GM18499 (cell line): ENCODE data around the gene AIFM2.
"Not testable (repeated sequence)": the region's sequence is repeated elsewhere in the genome, so short reads cannot be mapped to it uniquely, and the experiment has no call there.

Experiments used
- ATAC-seq: cut with Tn5 transposase; IDR thresholded peaks from one replicate; pipeline ENCODE4 v1.9.1; 2021; ENCODE audit warnings: moderate number of reproducible peaks; ENCODE audit not compliant: insufficient read depth, unreplicated experiment

AIFM2 gene

DNA sequence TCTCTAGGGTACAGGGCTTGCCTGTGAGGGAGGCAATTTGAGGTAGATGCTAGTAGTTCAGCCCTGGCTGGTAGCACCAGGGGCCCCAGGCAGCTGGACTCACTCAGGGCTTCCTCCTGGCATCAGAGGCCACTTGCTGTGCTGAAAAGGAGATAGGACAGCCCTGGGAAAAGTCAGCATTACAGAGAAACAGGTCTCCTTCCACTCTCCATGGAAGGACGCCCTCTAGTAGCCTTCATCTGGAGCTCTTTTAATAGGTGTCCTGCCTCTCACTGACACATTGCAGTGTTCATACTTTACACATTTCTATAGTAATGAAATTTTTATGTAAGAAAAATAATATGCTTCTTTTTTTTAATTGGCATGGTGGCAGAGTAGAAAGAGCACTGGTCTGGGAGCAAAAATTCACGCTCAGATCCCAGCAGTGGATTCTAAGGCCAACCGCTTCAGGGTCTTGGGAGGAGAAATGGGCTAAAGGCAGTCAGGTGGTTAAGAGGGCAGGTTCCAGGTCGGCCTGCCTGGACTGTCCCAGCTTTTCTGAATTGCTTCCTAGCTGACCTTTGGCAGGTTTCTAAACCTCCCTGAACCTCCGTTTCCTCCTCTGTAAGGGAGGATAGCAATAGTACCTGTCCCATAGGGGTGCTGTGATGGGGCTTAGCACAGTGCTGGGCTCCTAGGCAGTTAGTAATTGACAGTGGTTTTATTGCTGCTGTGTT is 35.8 kb downstream of the AIFM2 start:
- no peak for ATAC-seq

DNA sequence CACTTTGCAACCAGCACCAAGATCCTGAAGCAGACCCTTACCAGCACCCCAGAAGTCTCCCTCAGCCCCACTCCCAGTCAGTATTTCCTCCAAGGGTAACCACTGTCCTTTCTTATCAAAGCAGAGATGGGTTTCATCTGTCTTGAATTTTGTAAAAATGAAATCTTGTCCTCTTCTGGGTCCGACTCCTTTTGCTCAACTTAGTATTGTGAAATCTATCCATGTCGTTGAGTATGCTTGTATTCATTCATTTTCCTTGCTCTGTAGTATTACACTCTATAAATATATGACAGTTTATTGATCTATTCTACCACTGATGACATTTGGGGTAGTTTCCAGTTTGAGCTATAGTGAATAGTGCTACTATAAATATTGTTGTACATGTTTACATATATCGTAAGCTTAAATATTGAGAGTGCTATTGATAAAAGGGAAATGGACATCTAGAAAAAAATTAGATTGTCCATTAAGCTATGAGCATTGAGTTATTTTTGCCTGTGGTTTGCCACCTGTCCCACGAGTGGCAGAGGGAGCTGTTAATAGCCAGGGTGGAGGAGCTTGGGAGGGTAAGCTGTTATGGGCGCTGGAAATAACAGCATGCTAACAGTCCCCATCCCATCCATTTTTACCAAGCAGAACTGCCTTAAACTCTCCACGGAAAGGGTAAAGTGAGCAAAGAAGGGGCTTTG is 36.5 kb downstream of the AIFM2 start:
- ATAC-seq: no peak

DNA sequence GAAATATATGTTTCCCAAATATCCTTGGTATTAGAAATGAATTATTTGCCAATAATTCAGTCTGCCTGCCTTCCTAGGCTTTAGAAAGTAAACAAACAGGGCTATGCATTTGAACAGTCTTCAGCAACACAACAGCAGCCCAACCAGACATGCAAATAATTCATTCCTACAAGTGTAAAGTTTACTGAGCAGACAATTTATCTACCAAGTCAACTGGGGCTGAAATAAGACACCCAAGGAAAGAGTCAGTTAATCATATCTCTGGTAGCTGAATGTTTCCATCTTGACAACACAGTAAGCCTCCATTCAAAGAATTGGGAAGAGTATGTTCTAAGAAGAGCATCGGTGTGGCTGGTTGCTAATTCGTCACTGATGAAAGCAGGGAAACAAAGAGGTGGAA is 38.4 kb downstream of the AIFM2 start:
- ATAC-seq: no peak

DNA sequence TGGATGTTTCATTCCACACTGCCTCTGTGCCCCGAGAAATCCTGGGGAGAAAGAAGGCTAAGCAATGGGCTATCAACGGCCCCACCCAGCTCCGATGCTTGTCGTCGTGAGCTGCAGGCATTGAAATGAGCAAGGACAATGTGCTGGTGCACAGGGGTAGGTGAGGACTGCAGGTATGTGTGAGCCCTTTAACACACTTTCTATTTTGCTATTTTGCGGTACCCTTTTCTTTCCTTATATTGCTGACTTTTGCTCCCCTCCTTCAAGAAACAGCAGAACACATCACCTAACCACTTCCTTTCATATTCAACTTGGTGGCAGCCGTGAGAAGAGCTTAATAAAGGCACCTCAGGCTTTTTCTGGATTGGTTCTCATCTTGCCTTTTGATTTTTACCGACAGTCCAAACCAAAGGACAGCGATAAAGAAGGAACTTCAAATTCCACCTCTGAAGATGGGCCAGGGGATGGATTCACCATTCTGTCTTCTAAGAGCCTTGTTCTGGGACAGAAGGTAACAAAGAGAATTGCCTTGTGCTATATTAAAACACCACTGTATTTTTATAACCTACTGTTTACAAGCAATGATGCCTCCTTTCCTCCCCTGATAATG is 39.2 kb downstream of the AIFM2 start:
- no peak for ATAC-seq

DNA sequence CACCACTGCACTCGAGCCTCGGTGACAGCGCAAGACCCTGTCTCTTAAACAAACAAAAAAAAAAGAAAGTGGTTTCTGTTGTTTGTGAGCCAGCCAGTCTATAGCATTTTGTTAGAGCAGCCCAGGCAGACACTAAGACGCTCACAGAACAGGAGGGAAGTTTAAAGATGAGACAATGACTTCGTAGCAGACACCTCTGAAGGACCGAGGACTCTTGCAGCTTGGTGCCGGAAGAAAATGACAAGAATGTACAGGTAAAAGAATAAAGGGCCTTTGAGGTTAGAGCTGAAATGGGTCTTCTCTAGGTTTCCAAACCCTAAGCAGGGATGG is 40.3 kb downstream of the AIFM2 start:
- ATAC-seq: no peak

DNA sequence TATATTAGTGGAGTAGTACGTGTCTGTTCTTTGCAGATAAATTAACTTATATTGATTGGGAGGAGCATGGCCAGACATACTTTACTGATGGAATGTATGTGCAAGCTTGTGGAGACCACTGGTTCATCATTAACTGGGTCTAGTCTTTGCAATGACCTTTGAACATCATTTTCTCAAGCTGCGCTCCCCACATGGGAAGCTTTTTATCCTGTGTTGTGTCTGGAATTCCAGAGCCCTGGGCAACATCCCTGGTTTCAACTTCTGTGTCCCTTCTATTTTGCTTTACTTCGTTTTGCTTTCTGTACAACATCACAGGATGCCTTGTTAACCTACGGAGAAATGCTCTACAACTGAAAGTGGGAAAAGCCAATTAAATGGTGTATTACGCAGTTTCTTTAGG is 41.7 kb downstream of the AIFM2 start:
- no peak for ATAC-seq

DNA sequence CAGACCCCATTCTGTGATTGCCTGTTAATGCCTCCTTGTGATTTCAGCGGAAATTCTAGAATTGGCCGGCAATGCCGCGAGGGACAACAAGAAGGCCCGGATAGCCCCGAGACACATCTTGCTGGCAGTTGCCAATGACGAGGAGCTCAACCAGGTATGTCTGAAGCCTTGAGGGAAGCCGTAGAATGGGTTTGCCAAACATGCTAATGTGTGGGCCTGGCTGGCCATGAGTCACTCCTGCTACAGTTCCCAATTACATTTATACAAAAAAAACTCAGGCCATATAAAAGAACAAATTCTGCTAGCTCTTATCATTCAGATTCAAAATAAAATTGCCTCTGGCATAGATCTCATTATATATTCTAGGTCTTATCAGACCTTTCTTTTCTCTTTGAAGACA is 42.6 kb downstream of the AIFM2 start:
- ATAC-seq: no peak

DNA sequence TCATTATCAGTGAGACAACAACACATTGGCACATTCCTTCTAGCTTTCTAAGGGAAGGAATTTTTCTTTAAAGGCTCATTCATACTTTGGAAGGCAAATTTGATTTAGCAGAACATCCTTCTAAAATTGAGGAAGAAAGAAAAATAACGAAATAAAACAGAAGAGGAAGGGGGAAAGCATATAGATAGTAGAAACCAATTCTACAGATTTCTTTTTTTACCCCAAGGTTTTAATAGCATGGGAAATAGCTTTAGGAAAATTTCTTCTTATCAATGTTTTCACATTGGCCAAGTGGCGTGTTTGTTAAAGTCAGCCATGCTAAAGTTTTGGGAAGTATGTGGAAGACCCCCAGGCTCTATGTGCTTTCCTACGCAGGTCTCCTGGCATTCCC is 44.3 kb downstream of the AIFM2 start:
- ATAC-seq: no peak

DNA sequence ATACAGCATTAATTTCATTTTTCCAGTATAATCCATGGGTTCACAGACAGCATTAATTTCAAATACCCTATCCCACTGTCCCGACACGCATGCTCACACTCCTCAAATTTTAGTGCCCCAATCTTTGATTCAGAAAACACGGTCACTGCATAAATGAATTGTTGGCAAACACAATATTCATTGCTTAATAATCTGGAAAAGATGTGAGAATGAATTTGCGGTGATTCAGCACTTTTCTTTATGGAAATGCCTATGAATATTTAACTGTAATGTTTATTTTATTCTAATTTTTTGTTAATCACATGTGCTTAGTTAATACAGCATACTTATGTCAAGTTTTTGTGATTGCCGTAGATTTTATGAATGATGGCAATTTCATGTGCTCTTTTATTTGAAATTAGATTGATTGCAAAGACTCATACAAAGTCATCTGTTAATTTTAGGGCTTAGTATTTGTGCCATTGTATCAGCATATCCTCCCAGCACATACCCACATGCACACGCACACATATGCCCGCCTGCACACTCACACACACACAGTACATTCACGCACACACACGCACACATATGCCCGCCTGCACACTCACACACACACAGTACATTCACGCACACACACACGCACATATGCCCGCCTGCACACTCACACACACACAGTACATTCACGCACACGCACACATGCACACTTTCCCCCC is 44.9 kb downstream of the AIFM2 start:
- no peak for ATAC-seq

DNA sequence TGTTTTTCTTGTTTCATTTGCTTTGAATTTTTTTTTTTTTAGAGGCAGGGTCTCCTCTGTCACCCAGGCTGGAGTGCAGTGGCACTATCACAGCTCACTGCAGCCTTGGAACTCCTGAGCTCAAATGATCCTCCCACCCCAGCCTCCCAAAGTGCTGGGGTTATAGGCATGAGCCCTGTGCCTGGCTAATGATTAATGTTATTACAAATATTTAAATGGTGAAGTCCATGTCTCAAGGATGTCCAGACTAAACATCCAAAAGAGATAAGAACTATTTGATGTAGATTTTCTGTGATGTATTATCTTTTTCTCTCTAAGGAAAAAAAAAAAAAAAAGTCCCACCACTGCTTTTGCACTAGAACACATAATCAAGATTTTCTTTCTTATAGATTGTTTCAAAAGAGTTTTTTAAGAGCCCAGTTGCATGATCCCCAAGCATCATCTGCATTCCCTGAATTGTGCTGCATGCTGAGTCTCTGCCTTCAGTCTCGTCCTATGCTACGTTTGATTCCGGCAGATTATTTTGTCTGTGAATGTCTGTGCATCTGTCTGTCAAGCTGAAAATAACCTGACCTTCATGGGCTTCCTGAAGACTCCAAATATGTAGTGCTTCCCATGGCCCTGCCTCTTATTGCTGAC is 46.5 kb downstream of the AIFM2 start:
- no peak for ATAC-seq

DNA sequence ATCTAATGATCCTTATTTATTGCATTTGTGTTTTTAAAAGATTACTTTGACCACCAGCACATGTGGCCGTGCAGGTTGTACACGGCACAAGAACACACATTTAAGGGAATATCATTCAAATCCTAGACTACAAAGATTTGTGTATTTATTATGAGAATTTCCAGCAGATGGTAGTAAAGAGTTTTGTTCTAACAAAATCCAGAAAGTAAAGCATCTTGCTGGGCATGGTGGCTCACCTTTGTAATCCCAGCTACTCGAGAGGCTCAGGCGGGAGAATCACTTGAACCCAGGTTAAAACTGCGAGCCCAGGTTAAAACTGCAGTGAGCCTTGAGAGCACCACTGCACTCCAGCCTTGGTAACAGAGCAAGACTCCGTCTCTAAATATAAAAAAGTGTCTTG is 48.4 kb downstream of the AIFM2 start:
- no peak for ATAC-seq

DNA sequence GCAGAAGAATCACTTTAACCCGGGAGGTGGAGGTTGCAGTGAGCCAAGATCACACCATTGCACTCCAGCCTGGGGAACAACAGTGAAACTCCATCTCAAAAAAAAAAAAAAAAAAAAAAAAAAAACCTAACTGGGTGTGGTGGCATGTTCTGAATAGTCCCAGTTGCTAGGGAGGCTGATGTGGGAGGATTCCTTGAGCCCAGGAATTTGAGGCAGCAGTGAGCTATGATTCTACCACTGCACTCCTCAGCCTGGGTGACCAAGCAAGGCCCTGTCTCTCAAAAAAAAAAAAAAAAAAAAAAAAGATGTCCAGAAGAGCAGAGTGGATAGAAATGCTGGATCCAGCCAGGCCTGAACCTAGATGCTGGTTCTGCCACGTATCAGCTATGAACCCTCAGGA is 51.8 kb downstream of the AIFM2 start:
- ATAC-seq: not testable (repeated sequence)

DNA sequence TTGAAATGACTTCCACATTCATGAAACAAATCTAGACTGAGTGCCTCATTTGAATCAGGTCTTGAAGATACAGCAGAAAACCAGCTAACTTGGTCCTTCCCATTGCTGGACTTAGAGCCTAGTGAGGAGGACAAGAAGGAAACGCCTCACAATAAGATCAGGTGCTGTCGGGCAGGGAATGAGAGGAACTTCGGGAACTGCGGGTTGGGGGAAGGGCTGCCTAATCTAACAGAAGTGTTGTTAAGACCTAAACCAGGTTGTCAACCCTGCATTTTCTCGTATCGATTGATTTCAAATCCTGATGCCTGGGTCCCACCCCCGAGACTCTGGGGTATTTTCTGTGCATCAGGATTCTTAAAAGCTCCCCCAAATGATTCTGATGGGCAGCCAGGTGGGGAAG is 53.7 kb downstream of the AIFM2 start:
- ATAC-seq: no peak

DNA sequence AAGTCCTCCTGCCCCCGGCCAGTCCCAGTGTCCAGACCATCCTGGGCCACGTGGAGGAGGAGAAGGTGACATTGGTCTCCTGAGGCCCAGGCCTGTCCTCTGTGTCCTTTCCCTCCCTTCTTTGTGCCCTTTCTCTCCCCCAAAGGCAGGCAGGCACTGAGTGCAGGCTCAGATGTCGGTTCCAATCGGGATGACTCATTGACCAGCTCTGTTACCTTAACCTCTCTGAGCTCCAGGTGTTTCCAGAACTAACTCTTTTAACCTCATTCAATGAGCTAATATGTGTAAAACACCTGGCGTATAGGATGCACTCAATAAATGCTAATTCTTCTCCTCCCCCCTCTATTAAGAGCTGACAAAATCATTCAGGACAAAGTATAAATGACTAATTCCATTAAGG is 54.3 kb downstream of the AIFM2 start:
- ATAC-seq: no peak

DNA sequence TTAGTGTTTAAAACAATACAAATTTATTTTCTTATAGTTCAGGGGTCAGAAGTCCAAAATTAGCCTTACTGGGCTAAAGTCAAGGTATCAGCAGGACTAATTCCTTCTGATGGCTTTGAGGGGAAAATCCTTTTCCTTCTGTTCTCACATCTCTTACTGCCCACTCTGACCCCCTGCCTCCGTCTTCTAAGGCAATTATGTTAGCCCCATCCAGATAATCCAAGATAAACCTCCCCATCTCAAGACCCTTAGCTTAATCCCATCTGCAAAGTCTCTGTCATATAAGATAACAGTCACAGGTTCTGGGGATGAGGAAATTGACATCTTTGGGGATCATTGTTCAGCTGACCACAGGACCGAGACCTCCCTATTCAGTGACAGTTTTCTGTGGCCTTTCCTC is 57.7 kb downstream of the AIFM2 start:
- ATAC-seq: no peak

DNA sequence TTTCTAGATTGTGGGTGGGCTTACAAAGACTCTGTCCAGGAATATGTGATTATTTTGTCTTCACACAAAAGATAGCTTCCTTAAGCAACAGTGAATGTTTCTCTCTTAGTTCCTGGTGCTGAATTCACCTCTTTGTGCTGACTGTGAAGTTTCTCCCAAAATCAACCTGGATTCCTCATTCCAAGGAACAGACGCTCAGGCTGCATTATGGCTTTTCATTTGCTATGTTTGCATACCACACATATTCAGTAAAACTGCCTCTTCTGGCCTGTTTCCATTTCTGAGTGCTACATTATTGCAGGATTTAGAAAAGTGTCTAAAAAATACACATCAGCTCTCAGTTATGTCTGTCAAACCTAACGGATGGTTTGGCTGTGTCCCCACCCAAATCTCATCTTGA is 58.5 kb downstream of the AIFM2 start:
- ATAC-seq: no peak

DNA sequence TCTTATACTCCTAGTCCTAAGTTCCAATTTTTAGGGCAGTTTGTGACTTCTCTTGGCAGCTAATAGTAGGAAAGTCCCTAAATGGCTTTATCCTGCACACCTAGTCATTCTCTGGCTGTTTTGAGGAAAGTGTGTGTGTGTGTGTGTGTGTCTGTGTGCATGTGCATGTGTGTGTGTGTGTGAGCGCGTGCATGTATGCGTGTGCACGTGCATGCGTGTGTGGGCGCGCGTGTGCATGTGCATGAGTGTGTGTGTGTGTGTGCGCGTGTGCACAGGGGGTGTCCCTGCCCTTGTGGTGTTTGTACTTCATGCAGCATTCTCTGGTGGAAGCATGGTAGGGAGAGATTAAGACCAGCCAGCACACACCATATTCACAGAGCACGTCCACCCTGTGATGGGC is 61.8 kb downstream of the AIFM2 start:
- ATAC-seq: no peak

DNA sequence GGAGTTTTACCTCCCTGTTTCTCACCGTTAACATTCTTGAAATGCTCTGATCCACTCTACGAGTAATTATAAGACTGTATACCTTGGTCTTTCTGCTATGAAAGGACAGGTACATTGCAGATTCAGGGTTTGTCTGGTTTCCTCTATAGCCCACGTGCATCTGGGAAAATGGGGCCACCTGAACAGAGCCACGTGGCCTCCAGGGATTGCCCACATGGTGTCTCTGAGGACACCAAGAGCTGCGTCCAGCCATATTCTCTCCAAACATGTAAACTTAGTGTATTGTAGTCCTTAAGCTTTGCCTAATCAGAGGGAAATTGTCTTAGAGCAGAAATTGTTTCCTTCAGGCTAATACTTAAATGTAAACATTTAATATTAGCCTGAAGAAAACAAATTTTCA is 63.3 kb downstream of the AIFM2 start:
- ATAC-seq: no peak

DNA sequence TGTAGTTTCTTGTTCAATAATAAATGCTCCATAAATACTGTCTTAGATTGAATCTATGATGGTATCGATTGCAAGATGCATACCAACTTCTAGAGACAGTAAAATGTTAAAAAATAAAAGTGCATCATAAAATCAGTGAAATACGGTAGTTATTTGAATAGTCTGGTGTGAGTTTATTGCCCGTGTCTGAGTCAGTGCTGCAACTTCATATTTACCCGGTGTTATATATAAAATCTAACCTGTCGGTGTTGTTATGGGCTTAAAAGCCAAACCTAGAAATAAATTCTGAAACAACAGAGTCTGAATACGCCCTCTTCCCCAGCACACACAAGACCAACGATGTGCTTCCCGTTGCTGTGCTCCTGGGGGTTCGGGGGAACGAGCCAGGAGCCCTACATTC is 63.7 kb downstream of the AIFM2 start:
- no peak for ATAC-seq

DNA sequence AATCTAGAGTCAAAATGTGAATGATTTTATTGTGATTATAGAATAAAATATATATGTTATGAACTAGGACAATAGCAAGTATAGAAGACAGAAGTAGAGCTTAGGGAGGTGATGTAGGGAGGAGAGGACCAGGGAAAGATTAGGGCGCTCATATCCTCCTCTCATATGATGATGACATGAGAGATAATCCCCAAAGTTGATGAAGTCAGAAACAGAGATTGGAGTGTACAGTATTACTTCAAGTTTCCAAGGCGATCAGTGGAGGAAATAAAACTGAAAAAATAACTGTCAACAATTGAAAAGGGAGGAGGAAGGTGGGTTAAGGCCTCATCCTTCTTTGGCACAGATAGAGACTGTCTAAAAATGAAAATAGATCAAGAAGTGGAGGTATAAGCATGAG is 65.0 kb downstream of the AIFM2 start:
- no peak for ATAC-seq

DNA sequence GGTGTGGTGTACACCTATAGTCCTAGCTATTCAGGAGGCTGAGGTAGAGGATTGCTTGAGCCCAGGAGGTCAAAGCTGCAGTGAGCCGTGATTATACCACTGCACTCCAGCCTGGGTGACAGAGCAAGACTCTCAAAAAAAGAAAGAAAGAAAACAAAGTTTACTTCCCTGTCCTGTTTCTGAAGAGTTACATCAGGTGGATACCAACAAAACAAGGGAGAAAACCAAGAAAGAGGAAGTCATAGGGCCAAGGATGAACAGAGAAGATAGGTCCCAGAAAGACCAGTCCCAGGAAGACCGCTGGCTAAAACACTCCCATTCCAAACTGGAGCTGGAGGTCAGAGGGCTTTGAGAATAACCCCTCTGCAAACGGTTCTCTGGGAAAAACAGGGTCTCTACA is 66.4 kb downstream of the AIFM2 start:
- ATAC-seq: no peak
